ENCODE measurements around the gene SLC35B2.

The SLC35B2 gene

GRCh38 chr6:44286285-44286565, 28.9 kb upstream of the SLC35B2 start:
- no peak for DNase-seq (ENCODE audit: low spot score)
- FAIRE-seq: no peak

DNA sequence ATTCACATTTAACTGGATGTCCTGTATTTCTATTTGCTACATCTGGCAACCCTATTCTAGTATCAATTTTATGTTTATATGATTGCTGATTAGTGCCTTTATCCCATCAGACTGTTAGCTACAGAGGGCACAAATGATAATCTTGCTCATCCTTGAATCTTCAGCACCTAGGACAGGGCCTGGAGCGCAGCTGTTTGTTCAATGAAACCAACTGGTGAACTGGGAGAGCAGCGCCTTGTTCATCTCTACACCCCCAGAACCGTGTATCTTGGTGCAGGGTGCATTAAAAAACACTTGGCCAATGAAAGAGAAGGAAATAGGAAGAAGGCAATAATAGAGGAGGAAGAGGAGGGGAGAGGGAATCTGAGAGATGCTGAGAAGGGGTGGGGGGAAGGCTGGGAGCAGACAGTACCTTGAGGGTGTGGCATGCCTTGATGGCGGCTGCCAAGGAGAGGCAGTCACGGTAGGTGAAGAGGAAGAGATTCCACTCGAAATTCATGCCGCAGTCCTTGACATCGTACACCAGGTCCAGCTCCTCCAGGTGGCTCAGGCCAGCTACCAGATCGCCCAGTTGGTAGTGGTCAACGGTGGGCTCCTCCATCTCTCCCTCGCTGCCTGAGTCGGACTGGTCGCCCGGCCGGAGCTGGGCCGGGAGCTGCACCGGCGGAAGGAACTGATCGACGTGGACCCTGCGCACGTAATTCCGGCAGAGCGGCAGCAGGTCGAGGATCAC, 28.4 kb upstream of the SLC35B2 start:
- FAIRE-seq: no peak
- DNase-seq (ENCODE audit: low spot score): no peak

- no peak for DNase-seq (ENCODE audit: low spot score)
- FAIRE-seq: no peak
Observed at GRCh38 chr6:44284867-44285266, 27.5 kb upstream of the SLC35B2 start.

DNA sequence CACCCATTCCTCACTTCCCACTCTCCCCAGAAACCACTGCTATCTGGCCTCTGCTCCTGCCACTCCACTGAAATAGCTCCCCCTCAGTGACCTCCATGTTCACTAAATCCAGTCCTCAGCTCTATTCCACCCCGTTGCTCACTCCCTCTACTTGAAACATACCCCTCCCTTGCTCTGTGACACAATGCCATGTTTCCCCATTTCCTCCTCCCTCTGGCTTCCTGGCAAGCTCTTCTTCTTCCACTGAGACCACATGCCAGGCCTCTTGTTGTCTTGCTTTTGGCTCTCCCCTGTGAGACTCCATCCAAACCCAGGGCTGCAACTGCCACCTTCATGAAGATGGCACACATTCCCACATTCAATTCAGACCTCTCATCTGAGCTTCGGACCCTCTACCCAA, 26.8 kb upstream of the SLC35B2 start:
- FAIRE-seq: no peak

DNA sequence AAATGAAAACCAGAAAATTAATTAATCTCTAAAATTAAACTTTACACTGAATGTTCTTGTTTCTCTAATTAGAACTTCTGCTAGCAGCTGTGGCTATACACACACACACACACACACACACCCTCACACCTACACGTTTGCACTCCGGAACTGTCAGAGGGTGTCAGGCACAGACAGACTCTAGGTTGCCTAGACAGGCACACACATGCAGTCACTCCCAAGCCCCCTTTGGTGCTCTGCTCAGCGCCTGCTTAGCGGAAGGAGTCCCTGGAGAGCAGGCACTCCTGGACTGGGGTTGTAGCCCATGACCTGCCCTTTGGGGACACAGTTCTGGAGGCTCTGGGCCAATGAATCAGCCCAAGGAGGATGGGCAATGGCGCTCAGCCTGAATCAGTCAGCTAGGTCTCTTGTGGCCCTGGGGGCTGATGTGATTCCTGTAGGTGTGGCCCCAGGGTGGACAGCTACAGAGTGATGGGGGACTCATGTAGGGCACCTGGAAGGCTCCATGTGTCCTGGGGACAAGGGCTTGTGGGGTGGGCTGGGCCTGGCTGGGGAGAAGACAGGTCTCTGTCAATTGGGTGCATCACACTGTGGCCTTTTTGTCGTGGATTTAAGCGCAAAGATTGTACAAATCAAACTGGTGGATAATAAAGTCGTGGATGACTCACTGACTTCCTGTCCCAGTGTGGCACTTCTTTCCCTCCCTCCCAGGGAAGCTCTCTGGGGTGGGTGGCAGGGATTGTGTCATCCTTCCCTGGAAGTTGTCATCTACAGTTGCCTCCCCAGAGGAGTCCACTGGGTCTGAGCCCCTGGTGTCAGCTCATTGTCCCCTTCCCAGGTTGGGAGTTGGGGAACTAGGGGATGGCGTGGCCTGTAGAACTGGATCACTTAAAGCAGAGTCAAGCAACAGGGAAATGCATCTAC, 21.7 kb upstream of the SLC35B2 start:
- peak; percentile 42 for DNase-seq (ENCODE audit: low spot score)
- no peak for FAIRE-seq

More for the DNA sequence above, 26.8 kb upstream of the SLC35B2 start:
- no peak for DNase-seq (ENCODE audit: low spot score)

DNA sequence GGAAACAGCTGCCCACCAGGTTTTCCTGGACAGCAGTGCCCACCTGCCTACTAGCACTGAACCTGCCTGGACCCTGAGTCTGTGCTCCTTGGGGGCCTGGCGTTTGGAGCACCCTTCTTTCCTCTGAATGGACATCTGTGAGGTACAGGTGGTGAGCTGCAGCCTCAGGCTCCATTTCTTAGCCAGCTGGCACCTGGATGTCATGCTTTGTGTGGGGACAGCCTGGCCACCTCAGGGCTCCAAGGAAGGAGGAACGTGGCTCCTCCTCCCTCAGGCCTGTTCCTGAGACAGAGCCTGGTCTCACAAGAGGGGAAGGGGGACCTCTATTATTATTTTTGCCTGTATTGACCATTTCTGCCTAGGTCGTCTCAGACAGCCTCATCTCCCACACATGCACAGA, 21.0 kb upstream of the SLC35B2 start:
- FAIRE-seq: no peak
- DNase-seq (ENCODE audit: low spot score): no peak

DNA sequence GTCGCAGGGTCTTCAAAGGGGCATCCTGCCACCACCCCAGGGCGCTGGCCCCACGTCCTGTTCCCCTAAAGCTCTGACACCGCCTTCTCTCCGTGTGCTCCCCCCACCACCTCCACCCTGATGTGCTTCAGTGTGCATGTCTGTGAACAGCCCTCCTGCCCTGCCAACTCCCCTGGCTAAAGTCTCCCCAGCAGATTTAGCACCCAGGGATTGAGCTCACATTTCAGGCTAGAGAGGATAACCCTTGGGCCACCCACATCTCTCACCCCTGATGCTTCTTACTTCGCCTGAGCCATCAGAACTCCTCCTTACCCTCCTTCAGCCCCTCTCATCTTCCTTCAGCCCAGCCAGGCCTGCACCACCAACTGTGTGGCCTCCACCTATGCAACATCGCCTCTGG, 20.4 kb upstream of the SLC35B2 start:
- DNase-seq (ENCODE audit: low spot score): no peak
- no peak for FAIRE-seq

DNA sequence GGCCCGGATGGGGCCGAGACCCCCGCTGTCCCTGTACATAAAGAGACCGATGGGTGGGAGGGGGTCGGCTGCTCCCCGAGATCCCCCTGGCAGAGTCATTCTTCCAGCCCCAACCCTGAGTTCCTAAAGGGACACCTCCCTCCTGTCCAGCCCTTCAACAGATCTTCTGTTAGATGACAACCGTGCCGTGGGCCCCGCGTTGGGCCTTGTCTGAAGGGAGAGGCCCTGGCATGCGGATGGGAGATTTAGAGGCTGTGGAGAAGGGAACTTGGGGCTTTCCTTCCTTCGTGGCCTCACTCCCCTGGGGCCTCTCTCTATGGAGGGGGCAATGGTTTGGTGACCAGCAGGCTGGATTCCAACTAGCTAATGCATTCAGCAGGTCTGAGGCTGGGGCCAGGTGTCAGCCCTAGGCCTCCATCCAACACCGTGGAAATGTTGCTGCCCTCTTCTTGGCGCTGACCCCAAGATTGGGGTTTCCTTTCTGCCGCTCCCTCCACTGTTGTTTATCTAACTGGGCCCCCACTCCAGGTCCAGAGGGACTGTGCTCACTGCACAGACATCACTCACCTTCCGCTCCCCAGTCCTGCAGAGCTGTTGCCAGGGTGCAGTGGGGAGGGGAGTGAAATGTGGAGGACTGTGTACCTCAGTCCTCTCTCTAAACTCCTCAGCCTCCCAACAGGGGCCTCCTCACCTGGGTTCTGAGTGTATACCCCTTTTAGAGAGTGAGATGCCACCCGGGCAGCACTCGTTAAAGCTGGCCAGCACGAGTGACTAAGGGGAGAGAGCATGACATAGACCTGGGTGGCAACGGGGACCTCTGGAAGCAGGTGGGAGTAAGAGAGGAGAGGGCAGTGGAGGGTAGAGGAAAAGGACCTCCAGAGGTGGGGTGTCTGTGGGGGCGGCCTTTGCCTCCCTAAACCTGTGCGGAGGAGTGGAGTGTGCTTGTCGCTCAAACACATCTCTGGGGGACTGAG, 19.6 kb upstream of the SLC35B2 start:
- DNase-seq (ENCODE audit: low spot score) (no peak), FAIRE-seq (no peak)

DNA sequence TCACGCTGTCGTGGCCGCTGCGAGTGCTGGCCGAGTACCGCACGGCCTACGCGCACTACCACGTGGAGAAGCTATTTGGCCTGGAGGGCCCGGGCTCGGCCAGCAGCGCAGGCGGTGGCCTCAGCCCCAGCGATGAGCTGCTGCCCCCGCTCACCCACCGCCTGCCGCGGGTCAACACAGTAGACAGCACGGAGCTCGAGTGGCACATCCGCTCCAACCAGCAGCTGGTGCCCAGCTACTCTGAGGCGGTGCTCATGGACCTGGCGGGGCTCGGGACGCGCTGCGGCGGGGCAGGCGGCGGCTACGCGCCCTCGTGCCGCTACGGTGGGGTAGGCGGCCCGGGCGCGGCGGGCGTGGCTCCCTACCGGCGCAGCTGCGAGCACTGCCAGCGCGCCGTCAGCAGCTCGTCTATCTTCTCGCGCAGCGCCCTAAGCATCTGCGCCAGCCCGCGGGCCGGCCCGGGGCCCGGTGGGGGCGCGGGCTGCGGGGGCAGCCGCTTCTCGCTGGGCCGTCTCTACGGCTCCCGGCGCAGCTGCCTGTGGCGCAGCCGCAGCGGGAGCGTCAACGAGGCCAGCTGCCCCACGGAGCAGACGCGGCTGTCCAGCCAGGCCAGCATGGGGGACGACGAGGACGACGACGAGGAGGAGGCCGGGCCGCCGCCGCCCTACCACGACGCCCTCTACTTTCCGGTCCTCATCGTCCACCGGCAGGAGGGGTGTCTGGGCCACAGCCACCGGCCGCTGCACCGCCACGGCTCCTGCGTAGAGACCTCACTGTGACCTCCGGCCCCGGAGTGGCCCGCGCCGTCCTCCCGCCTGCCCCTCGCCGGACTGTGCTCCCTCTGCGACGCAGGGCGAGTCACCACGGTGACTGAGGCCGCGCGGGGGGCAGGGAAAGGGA, 18.7 kb upstream of the SLC35B2 start:
- DNase-seq (ENCODE audit: low spot score) (no peak), FAIRE-seq (no peak)

DNA sequence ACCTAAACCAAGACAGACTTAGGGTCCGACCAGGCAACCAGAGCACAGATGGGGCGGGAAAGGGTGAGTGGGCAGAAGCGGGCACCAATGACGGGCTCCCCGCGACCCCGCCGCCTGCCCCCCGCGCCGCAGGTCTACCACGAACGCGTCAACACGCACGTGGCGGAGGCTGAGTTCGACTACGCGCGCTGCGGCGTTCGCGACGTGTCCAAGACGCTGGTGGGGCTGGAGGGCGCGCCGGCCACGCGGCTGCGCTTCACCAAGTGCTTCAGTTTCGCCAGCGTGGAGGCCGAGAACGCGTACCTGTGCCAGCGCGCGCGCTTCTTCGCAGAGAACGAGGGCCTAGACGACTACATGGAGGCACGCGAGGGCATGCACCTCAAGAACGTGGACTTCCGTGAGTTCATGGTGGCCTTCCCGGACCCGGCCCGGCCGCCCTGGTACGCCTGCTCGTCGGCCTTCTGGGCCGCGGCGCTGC, 18.0 kb upstream of the SLC35B2 start:
- FAIRE-seq (no peak), DNase-seq (ENCODE audit: low spot score) (no peak)

- FAIRE-seq: no peak
- DNase-seq (ENCODE audit: low spot score): no peak
Observed at GRCh38 chr6:44273617-44274016, 16.3 kb upstream of the SLC35B2 start.

GRCh38 chr6:44272999-44273566, 15.8 kb upstream of the SLC35B2 start:
- FAIRE-seq (no peak), DNase-seq (ENCODE audit: low spot score) (no peak)

DNA sequence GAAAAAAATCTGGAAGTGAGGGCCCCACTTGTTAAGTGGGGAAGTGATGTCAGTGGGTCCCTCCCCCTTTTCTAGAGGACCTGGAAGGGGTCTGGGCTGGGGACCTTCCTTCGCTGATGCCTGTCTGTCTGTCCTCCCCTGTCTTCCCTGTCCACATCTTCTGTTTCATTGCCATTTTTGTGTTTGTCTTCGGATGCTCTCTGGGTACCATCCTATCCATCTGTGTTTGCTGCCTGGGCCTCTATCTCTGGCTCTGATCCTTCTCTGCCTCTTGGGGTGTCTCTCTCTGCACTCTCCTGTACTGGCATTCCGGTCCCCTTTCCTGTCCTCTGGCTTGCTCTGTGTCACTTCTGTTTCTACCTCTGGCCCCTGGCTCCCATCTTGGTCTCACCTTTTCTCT, 15.2 kb upstream of the SLC35B2 start:
- DNase-seq (ENCODE audit: low spot score): no peak
- no peak for FAIRE-seq

- FAIRE-seq (no peak), DNase-seq (ENCODE audit: low spot score) (no peak)
Observed at GRCh38 chr6:44271914-44272313, 14.6 kb upstream of the SLC35B2 start.

DNA sequence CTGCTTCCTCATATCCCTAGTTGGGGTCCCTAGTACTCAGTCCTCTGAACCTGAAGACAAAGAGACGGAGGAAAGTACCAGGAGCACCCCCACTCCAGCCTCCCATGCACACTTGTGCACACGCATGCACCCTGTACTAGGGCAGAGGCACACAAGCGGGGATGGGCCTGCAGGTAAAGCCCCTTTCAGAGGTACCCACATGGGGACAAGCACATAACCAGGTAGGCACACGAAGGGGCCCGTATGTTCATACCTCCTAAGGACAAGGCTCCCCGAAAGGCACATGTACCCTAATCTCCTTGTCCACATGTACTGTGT, 14.0 kb upstream of the SLC35B2 start:
- DNase-seq (ENCODE audit: low spot score): no peak

GRCh38 chr6:44270526-44271405, 13.4 kb upstream of the SLC35B2 start:
- FAIRE-seq: no peak
- DNase-seq (ENCODE audit: low spot score): no peak

More for the DNA sequence above, 14.0 kb upstream of the SLC35B2 start:
- no peak for FAIRE-seq

GRCh38 chr6:44269921-44270525, 12.7 kb upstream of the SLC35B2 start, which contains the start of gene TMEM151B:
TSS of gene TMEM151B (plus strand) at chr6:44270450. CDS start at chr6:44270743, 293 bp downstream.
- DNase-seq (ENCODE audit: low spot score) (no peak), FAIRE-seq (no peak)

DNA sequence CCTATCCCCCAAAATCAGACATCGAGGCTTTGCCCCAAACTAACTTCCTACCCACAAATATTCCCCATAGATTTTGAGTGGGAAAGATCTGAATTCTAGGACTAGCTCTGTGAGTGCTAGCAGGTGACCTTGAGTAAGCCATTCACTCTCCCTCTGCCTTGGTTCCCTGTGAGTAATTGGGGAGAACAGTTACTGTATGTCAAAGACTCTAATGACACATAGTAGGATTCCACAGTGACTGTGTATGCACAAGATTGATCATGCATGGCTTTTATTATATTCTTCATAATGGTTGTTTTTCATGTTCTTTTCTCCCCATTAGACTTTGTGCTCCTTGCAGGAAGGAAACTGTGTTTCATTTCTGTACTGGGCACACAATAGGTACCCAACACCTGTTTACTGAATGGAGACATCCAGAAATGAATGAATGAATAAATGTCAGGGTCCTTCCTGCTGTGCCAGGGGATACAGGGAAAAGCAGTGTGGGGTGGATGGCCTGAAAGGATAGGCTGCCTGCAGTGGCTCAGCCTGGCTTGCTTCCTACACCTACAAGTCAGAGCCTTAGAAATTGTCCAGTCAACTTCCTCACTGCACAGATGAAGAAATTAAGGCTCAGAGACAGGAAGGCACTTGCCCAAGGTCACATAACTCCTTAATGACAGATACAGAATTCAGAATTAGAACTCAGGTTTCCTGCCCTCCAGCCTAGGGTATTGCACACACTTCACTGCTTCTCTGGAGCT, 12.0 kb upstream of the SLC35B2 start:
- FAIRE-seq: no peak
- no peak for DNase-seq (ENCODE audit: low spot score)
